GM12878 (cell line): ENCODE results near the gene TCF7L2. TPM values are rescaled to one million over a fixed set of nuclear protein-coding genes. Genes with fewer than 3 reads are reported as not detected.

Source experiments
- ATAC-seq: fragments of 200-7000 bp; cut with Tn5 transposase; 3 replicates; pipeline ENCODE4 v1.9.1; 2020; ENCODE audit warnings: mild to moderate bottlenecking, moderate library complexity
- BruUV-seq: library from RNA; stranded (reverse); fragments of 400-500 nt; replicated peaks from 2 replicates; lab custom pipeline; 2021; lab: Mats Ljungman, UMichigan
- CTCF ChIA-PET: fragments of 300-600 bp; sonication (Branson Sonifier 250); formaldehyde crosslinking; extraction: SDS; loops from one replicate; lab custom pipeline; 2021; ENCODE audit warnings: inconsistent platforms; lab: Yijun Ruan, JAX
- POLR2A ChIA-PET: fragments of 350-600 bp; formaldehyde crosslinking; extraction: SDS; loops from one replicate; lab custom pipeline; 2021; ENCODE audit warnings: inconsistent platforms; lab: Charles Lee
- RAD21 ChIA-PET: fragments of 300-600 bp; sonication (Branson Sonifier 250); formaldehyde crosslinking; loops from one replicate; lab custom pipeline; 2023; ENCODE audit warnings: antibody characterized with exemption; ENCODE audit not compliant: unreplicated experiment; lab: Charles Lee
- SMC1A ChIA-PET: fragments of 300-600 bp; sonication (Branson Sonifier 250); formaldehyde crosslinking; loops from one replicate; lab custom pipeline; 2023; ENCODE audit not compliant: unreplicated experiment, uncharacterized antibody; lab: Charles Lee
- DNase-seq: peaks from one replicate; pipeline ENCODE4 v3.0.0-alpha.2; 2011; ENCODE audit warnings: low read depth, low spot score
- FAIRE-seq: peaks from 3 replicates; lab custom pipeline; 2011; peaks lifted over from hg19 to GRCh38; lab: Jason Lieb, UNC
- H2AFZ ChIP-seq: 2 replicates; pipeline ENCODE4 v1.6.0; 2011; ENCODE audit warnings: low read depth, low read length, control low read depth; ENCODE audit not compliant: control insufficient read depth
- H3K27ac ChIP-seq: 2 replicates; pipeline ENCODE4 v1.5.1; 2011; ENCODE audit warnings: control low read depth; ENCODE audit not compliant: control insufficient read depth, insufficient read depth
- H3K27me3 ChIP-seq, 2 experiments: replicated peaks in 1 of 2; 2 replicates each; pipeline versions ENCODE4 v1.6.0 to v1.6.1; 2011; ENCODE audit warnings: low read length in 1 of 2; ENCODE audit not compliant: control insufficient read depth in 2 of 2, insufficient read depth in 2 of 2
- H3K36me3 ChIP-seq, 2 experiments: 2 replicates each; pipeline ENCODE4 v1.5.1; 2011; ENCODE audit warnings: low read length in 1 of 2; ENCODE audit not compliant: control insufficient read depth in 2 of 2, insufficient read depth in 2 of 2
- H3K4me1 ChIP-seq: 2 replicates; pipeline ENCODE4 v1.6.1; 2011; ENCODE audit warnings: mild to moderate bottlenecking, low read length, moderate library complexity, mixed read lengths; ENCODE audit not compliant: control insufficient read depth, insufficient read depth
- H3K4me2 ChIP-seq: 2 replicates; pipeline ENCODE4 v1.6.0; 2011; ENCODE audit warnings: control low read depth; ENCODE audit not compliant: control insufficient read depth, insufficient read depth
- H3K4me3 ChIP-seq: fragments of 200-600 bp; sonication (generic); 2 replicates; pipeline ENCODE4 v1.5.1; 2016
- H3K79me2 ChIP-seq: 2 replicates; pipeline ENCODE4 v1.6.0; 2011; ENCODE audit warnings: low read length; ENCODE audit not compliant: control insufficient read depth, insufficient read depth
- H3K9ac ChIP-seq: 2 replicates; pipeline ENCODE4 v1.8.0; 2011; ENCODE audit warnings: low read length, control low read depth, mixed read lengths; ENCODE audit not compliant: control insufficient read depth, insufficient read depth
- H3K9me3 ChIP-seq: replicated peaks from 3 replicates; pipeline ENCODE4 v1.5.1; 2011; ENCODE audit warnings: mild to moderate bottlenecking, low read length; ENCODE audit not compliant: control insufficient read depth, insufficient read depth
- H4K20me1 ChIP-seq: 2 replicates; pipeline ENCODE4 v1.6.0; 2011; ENCODE audit not compliant: control insufficient read depth, insufficient read depth
- CTCF ChIP-seq, 3 experiments: IDR thresholded peaks in 2 of 3; conservative IDR thresholded peaks in 1 of 3; 2 replicates each; pipeline ENCODE4 v1.5.1; 2011; ENCODE audit warnings: low read depth in 3 of 3, low read length in 3 of 3, mild to moderate bottlenecking in 3 of 3, control low read depth in 2 of 3, moderate library complexity in 2 of 3, inconsistent platforms in 1 of 3, mixed read lengths in 1 of 3; ENCODE audit not compliant: control insufficient read depth in 2 of 3, insufficient read depth in 1 of 3; ENCODE audit errors: extremely low read depth in 1 of 3
- MTA3 ChIP-seq: IDR thresholded peaks from 2 replicates; pipeline ENCODE4 v1.6.1; 2012; ENCODE audit warnings: low read length, inconsistent platforms, borderline replicate concordance
- MXI1 ChIP-seq: fragments of 150-350 bp; IDR thresholded peaks from 2 replicates; pipeline ENCODE4 v1.6.1; 2011; ENCODE audit warnings: low read depth, mild to moderate bottlenecking, inconsistent platforms, low read length, improper control_type of control experiment
- SREBF2 ChIP-seq: IDR thresholded peaks from 2 replicates; pipeline ENCODE4 v1.6.1; 2012; ENCODE audit warnings: mild to moderate bottlenecking, low read length
- SRF ChIP-seq, 2 experiments: IDR thresholded peaks; 2 replicates each; pipeline ENCODE4 v1.6.1; 2011; ENCODE audit warnings: low read depth in 2 of 2, low read length in 2 of 2, mild to moderate bottlenecking in 1 of 2, moderate library complexity in 1 of 2
- WGBS: methylation state at CpG from one replicate; pipeline ENCODE4 v1.1.6; 2016; ENCODE audit warnings: low lambda C conversion rate; ENCODE audit not compliant: insufficient replicate concordance, insufficient coverage; ENCODE audit errors: missing lambda C conversion rate; 5-methylcytosine and 5-hydroxymethylcytosine counted together
- in situ Hi-C: fragments of 300-500 bp; cut with MboI; formaldehyde crosslinking; loops from 9 replicates; pipeline ENCODE4 v1.14.3; 2018; ENCODE audit warnings: mixed read lengths
- intact Hi-C: fragments of 100-400 bp; cut with micrococcal nuclease; formaldehyde crosslinking; loops from one replicate; pipeline ENCODE4 v1.14.2; 2022; ENCODE audit not compliant: unreplicated experiment
- polyA plus RNA-seq, 11 experiments: library from polyadenylated mRNA; depleted of rRNA in 4 of 11; unstranded in 6 of 11; stranded (reverse) in 5 of 11; fragments of >200 nt; fragmentation: Nextera tagmentation in 4 of 11; fragmentation: Illumina TruSeq in 1 of 11; extraction: Ambion mirVana in 4 of 11; extraction: Trizol in 1 of 11; gene quantifications; 1 replicate in 1 of 11; 2 replicates in 10 of 11; pipeline versions ENCODE4 v1.2.1 to v1.2.3, GENCODE V29; 2011 to 2016; ENCODE audit warnings: inconsistent platforms in 2 of 11, missing spikeins in 2 of 11, low read depth in 1 of 11
- total RNA-seq, 4 experiments: library from RNA; depleted of rRNA in 3 of 4; stranded (reverse); fragments of >200 nt in 3 of 4; fragmentation: Illumina TruSeq in 1 of 4; extraction: Trizol in 1 of 4; gene quantifications; 2 replicates each; pipeline versions ENCODE4 v1.2.1 to v1.2.3, GENCODE V29; 2013 to 2021

TCF7L2 gene
- total and polyA plus RNA-seq, 10 of the 15 experiments (the other 5 are each of a cell fraction or from before 2014, with no cell fraction given), result 0.02 to 1.1 (median 0.35) TPM; not detected in 4

DNA sequence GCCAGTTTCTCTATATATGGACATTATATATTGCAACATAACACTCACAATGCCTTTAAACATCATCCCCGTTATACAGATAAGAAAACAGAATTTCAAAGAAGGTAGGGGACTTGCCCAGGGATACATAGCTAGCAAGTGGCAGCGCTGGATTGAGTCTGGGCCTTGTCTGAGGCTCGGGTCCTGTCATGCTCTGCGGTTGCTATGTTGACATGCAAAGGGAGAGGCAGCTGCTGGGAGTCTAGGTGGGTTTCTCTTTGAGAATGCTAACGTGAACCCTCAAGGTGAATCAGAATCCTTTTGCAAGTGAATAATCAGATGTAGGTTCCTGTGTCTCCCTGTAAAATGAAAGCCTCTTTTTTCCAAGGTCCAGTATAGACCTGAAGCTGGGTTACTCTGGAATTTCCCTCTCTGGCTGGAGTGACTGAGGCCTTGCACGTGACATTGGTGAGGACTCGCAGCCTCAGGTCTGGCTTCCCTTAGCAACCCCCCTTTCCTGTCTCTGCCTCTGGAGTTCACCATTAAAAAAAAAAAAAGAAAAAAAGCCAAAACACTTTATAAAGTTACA is 38.9 kb downstream of the TCF7L2 start:
- Histone ChIP-seq H3K4me3 (no peak overlapping the region), H4K20me1 (no peaks in the 10 kb centered on the region), H3K36me3 (no peaks in the 10 kb centered on the region), H3K9me3 (no peaks in the 10 kb centered on the region; the same call in 2 of the 3 replicates), H3K27me3 (no peaks in the 10 kb centered on the region), H3K9ac (no peak overlapping the region), H3K79me2 (no peaks in the 10 kb centered on the region), H3K4me1 (no peaks in the 10 kb centered on the region; the same call in 1 of the 2 replicates), H3K4me2 (no peak overlapping the region), H2AFZ (no peak overlapping the region), H3K27ac (no peak overlapping the region)
- in situ Hi-C loops, result no loop called here
- WGBS, result 12% methylated on average over 7 of the region's 7 CpGs
- ChIA-PET CTCF (no interaction called here), POLR2A (no interaction called here), SMC1A (no interaction called here), RAD21 (no interaction called here)
- ATAC-seq (no peak), DNase-seq (no peak), FAIRE-seq (no peak)
- TF ChIP-seq CTCF (IDR thresholded peaks at IDR 0.05 in 2 of 3, conservative IDR thresholded peaks at IDR 0.05 in 1 of 3; ENCODE audit: control insufficient read depth in 2 of 3, extremely low read depth in 1 of 3, insufficient read depth in 1 of 3, low read depth in 3 of 3, low read length in 3 of 3), result no peak
- no peak for TF ChIP-seq MXI1
- TF ChIP-seq MTA3, result no peak
- TF ChIP-seq SRF (IDR thresholded peaks at IDR 0.05; ENCODE audit: low read depth in 2 of 2, low read length in 2 of 2), result no peak
- no peak for TF ChIP-seq SREBF2
- BruUV-seq, result no TSS peak
- intact Hi-C loops, result no loop called here
